HG03103 (cell line): Measurements from ENCODE around the gene AOC2.
"Not testable (repeated sequence)": the region's sequence is repeated elsewhere in the genome, so short reads cannot be mapped to it uniquely, and the experiment has no call there.

Experiments
- ATAC-seq: cut with Tn5 transposase; IDR thresholded peaks from one replicate; pipeline ENCODE4 v1.9.1; 2021; ENCODE audit warnings: low read depth; ENCODE audit not compliant: unreplicated experiment

AOC2 gene

GRCh38 chr17:42878924-42879595, 34.7 kb downstream of the AOC2 start:
- ATAC-seq, result no peak

- no peak for ATAC-seq
These were observed 35.2 kb downstream of the AOC2 start for GRCh38 chr17:42879596-42879985.

GRCh38 chr17:42880776-42881310, 36.5 kb downstream of the AOC2 start:
- no peak for ATAC-seq

- not testable (repeated sequence) for ATAC-seq
These were observed 37.3 kb downstream of the AOC2 start for GRCh38 chr17:42881706-42882105.

GRCh38 chr17:42882166-42882565, 37.8 kb downstream of the AOC2 start:
- ATAC-seq, result no peak

GRCh38 chr17:42883802-42884558, 39.6 kb downstream of the AOC2 start:
- no peak for ATAC-seq

- ATAC-seq, result not testable (repeated sequence)
These were observed 41.4 kb downstream of the AOC2 start for GRCh38 chr17:42885806-42886205.

GRCh38 chr17:42886283-42887176, 42.1 kb downstream of the AOC2 start:
- no peak for ATAC-seq

- ATAC-seq, result no peak
These were observed 45.4 kb downstream of the AOC2 start for GRCh38 chr17:42889809-42890208.

GRCh38 chr17:42891539-42892152, 47.3 kb downstream of the AOC2 start:
- no peak for ATAC-seq

- ATAC-seq, result no peak
These were observed 49.0 kb downstream of the AOC2 start for GRCh38 chr17:42893359-42893758.

GRCh38 chr17:42894283-42895184, 50.2 kb downstream of the AOC2 start:
- no peak for ATAC-seq

GRCh38 chr17:42895185-42895555, 50.8 kb downstream of the AOC2 start:
- ATAC-seq, result no peak

- no peak for ATAC-seq
These were observed 53.9 kb downstream of the AOC2 start for GRCh38 chr17:42898147-42898811.

GRCh38 chr17:42899981-42900380, 55.6 kb downstream of the AOC2 start:
- ATAC-seq, result not testable (repeated sequence)
